Measurements from ENCODE around the gene GALNT17.

The GALNT17 gene

DNA sequence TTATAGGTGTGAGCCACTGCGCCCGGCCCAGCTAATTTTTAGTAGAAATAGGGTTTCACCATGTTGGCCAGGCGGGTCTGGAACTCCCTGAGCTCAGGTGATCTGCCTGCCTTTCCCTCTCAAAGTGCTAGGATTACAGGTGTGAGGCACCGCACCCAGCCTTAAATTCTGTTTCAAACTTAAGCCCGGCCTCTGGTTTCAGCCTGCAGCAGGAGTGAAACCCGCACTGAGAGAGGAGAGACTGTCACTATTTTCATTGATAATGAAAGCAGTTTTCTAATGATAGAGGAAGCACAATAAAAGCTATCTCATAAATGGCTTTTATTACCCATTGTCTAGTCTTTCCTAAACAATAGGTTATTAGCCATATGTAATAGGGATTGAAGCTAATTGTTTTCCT is 415.5 kb downstream of the GALNT17 start:
- Histone ChIP-seq H3K27ac (ENCODE audit: low read length) (no peak overlapping the region), H3K9me3 (ENCODE audit: insufficient read depth, low read length) (no peaks in the 10 kb centered on the region), H3K27me3 (ENCODE audit: low read depth, low read length) (no peaks in the 10 kb centered on the region), H3K4me3 (ENCODE audit: low read length) (no peak overlapping the region), H3K4me1 (ENCODE audit: low read length) (no peaks in the 10 kb centered on the region), H3K4me2 (ENCODE audit: low read length) (no peak overlapping the region), H3K79me2 (ENCODE audit: low read length) (no peaks in the 10 kb centered on the region), H4K20me1 (ENCODE audit: insufficient read depth, low read length) (no peaks in the 10 kb centered on the region), H3K9ac (ENCODE audit: low read length) (no peak overlapping the region), H2AFZ (ENCODE audit: low read depth, low read length) (no peak overlapping the region), H3K36me3 (replicated peaks; ENCODE audit: low read depth, low read length) (no peaks in the 10 kb centered on the region)
- TF ChIP-seq EZH2phosphoT487 (IDR thresholded peaks at IDR 0.05; ENCODE audit: low read depth), result no peak
- TF ChIP-seq, protein P1, sequence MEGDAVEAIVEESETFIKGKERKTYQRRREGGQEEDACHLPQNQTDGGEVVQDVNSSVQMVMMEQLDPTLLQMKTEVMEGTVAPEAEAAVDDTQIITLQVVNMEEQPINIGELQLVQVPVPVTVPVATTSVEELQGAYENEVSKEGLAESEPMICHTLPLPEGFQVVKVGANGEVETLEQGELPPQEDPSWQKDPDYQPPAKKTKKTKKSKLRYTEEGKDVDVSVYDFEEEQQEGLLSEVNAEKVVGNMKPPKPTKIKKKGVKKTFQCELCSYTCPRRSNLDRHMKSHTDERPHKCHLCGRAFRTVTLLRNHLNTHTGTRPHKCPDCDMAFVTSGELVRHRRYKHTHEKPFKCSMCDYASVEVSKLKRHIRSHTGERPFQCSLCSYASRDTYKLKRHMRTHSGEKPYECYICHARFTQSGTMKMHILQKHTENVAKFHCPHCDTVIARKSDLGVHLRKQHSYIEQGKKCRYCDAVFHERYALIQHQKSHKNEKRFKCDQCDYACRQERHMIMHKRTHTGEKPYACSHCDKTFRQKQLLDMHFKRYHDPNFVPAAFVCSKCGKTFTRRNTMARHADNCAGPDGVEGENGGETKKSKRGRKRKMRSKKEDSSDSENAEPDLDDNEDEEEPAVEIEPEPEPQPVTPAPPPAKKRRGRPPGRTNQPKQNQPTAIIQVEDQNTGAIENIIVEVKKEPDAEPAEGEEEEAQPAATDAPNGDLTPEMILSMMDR (IDR thresholded peaks at IDR 0.05; ENCODE audit: low read depth, low read length), result no peak

DNA sequence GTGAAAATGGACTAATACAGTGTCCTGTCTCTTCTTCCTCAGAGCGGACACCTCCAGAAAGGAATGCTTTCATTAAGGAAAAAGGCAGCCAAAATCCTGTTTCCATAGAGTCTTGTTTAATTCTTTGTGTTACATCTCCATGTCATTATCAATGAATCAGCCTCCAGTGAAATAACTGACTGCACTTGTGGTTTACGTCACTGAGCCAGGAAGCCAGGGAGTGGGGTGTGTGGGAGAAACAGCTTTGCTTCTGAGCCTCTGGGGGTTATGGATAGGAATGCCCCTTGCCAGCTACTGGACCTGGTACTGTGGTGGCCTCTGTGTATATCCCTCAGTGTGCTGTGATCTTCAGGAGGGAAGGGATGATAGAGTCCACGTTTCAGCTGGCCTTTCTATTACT is 416.8 kb downstream of the GALNT17 start:
- Histone ChIP-seq H3K4me1 (ENCODE audit: low read length) (no peaks in the 10 kb centered on the region), H3K36me3 (replicated peaks; ENCODE audit: low read depth, low read length) (no peaks in the 10 kb centered on the region), H3K9ac (ENCODE audit: low read length) (no peak overlapping the region), H3K27me3 (ENCODE audit: low read depth, low read length) (no peaks in the 10 kb centered on the region), H3K79me2 (ENCODE audit: low read length) (no peaks in the 10 kb centered on the region), H3K4me2 (ENCODE audit: low read length) (no peak overlapping the region), H3K27ac (ENCODE audit: low read length) (no peak overlapping the region), H4K20me1 (ENCODE audit: insufficient read depth, low read length) (no peaks in the 10 kb centered on the region), H3K9me3 (ENCODE audit: insufficient read depth, low read length) (0 out of 2 replicates have a peak, but pooled peaks cover 3% of the 10 kb centered on the region), H2AFZ (ENCODE audit: low read depth, low read length) (no peak overlapping the region), H3K4me3 (ENCODE audit: low read length) (no peak overlapping the region)
- TF ChIP-seq EZH2phosphoT487 (IDR thresholded peaks at IDR 0.05; ENCODE audit: low read depth), result no peak
- TF ChIP-seq, protein P1 (IDR thresholded peaks at IDR 0.05; ENCODE audit: low read depth, low read length), result no peak

DNA sequence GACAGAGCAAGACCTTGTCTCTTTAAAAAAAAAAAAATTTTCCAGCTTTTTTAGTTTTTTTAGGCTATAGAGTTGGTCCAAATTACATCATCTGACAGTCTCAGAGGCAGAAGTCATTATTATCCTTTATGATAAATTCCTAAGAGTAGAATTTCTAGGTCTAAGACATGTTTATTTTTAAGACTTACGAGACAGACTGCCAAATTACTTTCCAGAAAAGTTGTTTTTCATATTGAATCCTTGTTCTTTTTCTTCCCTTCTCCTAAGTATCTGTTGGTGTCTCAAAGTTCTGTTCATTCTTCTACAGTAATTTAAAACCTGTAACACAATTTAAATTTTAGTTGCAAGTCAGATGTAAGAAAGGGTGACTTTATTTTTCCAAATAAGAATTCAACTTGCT is 421.4 kb downstream of the GALNT17 start:
- H3K27ac ChIP-seq (ENCODE audit: low read length), result no peak overlapping the region
- H3K4me3 ChIP-seq (ENCODE audit: low read length), result no peak overlapping the region
- H4K20me1 ChIP-seq (ENCODE audit: insufficient read depth, low read length), result no peaks in the 10 kb centered on the region
- H3K36me3 ChIP-seq (replicated peaks; ENCODE audit: low read depth, low read length), result no peaks in the 10 kb centered on the region
- H3K4me2 ChIP-seq (ENCODE audit: low read length), result no peak overlapping the region
- H3K4me1 ChIP-seq (ENCODE audit: low read length), result no peaks in the 10 kb centered on the region
- no peak overlapping the region for H3K9ac ChIP-seq (ENCODE audit: low read length)
- no peak for TF ChIP-seq EZH2phosphoT487 (IDR thresholded peaks at IDR 0.05; ENCODE audit: low read depth)
- TF ChIP-seq, protein P1 (IDR thresholded peaks at IDR 0.05; ENCODE audit: low read depth, low read length), result no peak
- no peak overlapping the region for H2AFZ ChIP-seq (ENCODE audit: low read depth, low read length)
- H3K79me2 ChIP-seq (ENCODE audit: low read length), result no peaks in the 10 kb centered on the region
- no peaks in the 10 kb centered on the region for H3K27me3 ChIP-seq (ENCODE audit: low read depth, low read length)
- H3K9me3 ChIP-seq (ENCODE audit: insufficient read depth, low read length), result 0 out of 2 replicates have a peak, but pooled peaks cover 3% of the 10 kb centered on the region

DNA sequence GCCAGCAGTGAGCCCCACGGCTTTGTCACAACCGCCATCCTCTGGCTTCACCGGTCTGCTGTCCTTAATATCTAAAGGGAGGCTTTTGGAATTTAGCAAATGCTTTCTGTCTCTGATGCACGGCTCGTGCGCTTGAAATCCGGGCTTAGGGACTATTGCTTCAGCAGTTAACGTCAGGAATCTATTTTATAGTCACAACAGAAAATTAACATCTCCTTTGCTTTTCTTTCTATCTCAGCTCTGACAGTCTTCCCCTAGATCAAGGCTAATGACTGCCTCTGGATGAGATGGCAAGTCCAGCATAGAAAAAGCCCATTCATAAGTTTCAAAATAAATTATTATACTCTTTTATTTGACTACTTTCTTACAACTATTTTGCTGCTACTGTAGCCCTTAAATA is 423.8 kb downstream of the GALNT17 start:
- Histone ChIP-seq H3K9me3 (ENCODE audit: insufficient read depth, low read length) (0 out of 2 replicates have a peak, but pooled peaks cover 3% of the 10 kb centered on the region), H3K9ac (ENCODE audit: low read length) (no peak overlapping the region), H4K20me1 (ENCODE audit: insufficient read depth, low read length) (no peaks in the 10 kb centered on the region), H3K36me3 (replicated peaks; ENCODE audit: low read depth, low read length) (no peaks in the 10 kb centered on the region), H3K4me1 (ENCODE audit: low read length) (no peaks in the 10 kb centered on the region), H3K27me3 (ENCODE audit: low read depth, low read length) (no peaks in the 10 kb centered on the region), H3K79me2 (ENCODE audit: low read length) (no peaks in the 10 kb centered on the region), H3K4me2 (ENCODE audit: low read length) (no peak overlapping the region), H2AFZ (ENCODE audit: low read depth, low read length) (no peak overlapping the region), H3K4me3 (ENCODE audit: low read length) (no peak overlapping the region), H3K27ac (ENCODE audit: low read length) (no peak overlapping the region)
- TF ChIP-seq EZH2phosphoT487 (IDR thresholded peaks at IDR 0.05; ENCODE audit: low read depth), result no peak
- TF ChIP-seq, protein P1 (IDR thresholded peaks at IDR 0.05; ENCODE audit: low read depth, low read length), result no peak
